Hematopoietic multipotent progenitor cell treated with erythropoietin and hydrocortisone succinate and interleukin-3 and kit ligand, for 17 days (in vitro differentiated cells): ENCODE results near the gene ADSS2.

ENCODE experiments used
- DNase-seq: peaks from one replicate; pipeline ENCODE4 v3.0.0-alpha.2; 2015; ENCODE audit warnings: low spot score

The ADSS2 gene

DNA sequence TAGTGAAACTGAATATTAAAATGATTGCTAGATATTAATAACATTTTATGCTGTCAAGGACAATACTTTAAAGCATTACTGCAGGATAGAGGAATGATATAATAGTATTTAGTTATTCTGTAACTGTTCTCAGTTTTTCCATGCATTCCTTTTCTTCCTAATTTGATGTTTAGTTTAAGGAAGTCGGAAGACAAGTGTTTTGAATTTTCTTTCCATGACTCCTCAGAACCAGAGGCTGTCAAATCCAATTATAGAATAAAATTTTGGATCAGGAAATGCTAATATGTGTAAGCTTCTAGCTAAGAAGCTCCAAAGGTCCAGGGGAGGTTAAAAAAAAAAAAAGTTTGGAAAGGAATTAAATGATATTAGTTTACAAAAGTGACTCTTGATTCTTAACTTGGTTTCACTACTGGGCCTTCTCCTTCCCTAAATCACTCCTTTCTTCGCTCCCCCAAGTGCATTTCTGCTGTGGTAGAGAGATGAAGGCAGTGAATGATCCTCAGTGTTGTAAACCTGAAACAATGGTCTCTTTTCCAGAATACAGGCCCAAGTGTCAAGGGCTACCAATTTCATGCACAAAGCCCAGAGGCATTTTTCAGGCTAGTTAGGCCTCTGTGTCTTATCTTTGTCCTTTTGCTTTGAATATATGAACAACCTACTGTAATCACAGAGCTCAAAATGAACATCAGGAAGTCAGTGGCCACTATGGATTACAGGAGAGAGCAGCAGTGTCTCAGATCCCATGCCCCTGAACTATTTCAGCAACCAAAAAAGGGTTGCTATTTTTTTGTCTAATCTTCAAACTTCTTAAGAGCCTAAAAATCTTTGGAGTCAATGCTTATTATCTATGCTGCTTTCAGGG is 6.2 kb downstream of the ADSS2 start:
- DNase-seq, result no peak

DNA sequence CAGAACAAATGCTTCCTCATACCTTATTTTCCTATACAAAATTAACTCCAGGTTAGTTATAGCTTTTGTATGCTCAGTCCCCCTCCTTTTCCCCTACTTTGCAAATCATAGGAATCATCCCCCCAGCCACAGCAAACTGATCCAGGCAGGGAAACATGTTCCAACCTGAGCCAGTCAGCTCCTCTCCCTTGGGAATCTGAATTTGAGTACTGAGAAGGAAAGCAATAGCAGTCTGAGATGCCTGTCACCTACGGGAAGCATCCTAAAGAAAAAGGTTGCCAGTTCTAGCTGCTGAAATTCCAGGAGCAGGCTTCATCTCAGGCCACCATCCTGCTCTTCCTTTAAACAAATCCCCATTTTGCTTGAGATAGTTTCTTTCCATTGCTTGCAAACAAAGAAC is 6.9 kb downstream of the ADSS2 start:
- DNase-seq, result no peak

DNA sequence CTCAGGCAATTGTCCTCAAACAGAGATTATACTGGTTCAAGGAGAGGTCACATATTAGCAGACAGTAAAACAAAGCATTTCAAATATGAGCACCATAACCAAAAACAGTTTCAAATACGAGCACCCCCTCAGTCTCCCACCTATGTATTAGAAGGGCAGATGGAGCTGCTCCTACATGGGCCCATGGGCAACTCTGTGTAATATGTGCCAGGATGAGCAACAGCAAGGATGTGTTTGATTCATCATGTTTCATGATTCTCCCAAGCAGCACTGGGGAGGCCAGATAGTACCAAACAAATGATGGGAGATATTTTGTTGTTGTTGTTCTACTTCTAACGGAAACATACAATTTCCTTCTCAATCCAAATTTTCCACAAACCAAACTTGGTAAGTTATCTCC is 8.9 kb downstream of the ADSS2 start:
- DNase-seq, result no peak

DNA sequence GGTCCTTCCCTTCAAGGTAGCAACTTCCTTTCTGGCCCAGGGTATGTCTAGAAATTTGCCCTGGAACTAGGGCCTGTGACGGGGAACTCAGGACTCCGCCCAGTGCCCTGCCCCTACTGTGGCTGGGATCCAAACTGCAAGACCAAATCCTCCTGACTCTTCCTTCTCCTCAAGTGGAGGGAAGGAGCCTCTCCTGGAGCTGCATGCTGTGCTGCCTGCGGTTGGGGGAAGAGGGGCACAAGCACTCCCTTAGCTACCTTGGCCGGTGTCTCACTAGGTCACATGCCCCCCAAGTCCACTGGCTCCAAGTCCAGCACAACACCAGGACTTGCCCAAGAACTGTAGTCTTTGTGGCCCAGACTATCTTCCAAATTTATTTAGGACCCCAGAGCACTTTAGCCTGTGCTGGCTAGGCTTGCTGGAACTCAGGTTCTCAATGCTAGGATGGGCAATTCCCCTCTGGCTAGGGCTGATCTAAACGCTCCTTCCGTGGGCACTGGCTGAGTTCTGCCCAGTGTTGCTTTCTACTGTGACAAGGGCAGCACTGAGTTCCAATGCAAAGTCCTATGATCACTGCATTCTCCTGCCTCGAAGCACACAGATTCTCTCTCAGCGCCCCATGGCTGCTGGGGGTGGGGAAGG is 12.2 kb downstream of the ADSS2 start:
- DNase-seq, result peak; percentile 44

DNA sequence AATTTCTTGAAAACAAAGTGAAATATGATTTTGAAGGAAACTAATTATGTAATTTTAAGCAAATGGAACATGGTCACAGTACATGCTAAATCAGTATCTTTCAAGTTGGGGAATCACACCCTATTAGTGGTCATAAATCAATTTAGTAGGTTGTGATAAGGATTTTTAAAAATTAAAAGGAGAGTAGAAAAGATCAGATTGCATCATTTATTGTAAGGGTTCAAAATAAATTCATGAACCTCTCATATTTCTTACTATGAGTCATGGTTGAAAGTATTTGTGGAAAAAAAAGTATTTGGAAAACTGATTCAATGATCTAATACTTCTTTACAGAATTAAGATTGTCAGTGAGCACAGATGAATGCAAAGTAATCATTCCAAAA is 14.6 kb downstream of the ADSS2 start:
- no peak for DNase-seq

DNA sequence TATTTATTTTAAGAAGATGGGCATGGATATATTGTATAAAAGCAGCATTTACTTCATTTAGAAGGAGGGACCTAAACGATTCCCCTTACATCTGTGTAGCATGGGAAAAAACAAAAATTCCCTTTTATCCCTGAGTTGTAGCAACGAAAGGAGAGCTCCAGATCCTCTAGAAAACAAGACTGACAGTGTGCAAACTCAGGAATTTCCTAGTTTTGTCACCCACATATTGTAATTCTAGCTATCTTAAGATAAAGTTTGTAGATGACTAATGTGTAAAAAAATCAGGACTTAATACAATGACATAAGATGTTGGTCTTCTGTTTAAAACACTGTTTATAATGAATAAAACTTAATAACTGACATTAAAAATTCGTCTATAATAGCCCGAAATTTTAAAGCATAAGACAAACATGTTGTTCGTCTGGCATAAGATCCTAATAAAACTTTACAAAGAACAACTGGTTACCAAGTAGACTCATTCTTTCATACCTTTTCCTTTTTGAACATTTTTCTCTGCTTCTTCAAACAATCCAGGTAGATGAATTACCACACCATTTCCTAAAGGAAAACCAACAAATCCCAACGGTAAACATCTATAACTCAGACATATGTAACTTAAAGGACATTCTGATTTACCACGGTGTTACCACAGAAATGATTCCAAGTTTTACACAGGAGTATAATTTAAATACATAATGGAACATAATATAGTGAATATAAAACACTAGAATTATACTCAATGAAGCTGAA is 15.2 kb downstream of the ADSS2 start:
- no peak for DNase-seq

DNA sequence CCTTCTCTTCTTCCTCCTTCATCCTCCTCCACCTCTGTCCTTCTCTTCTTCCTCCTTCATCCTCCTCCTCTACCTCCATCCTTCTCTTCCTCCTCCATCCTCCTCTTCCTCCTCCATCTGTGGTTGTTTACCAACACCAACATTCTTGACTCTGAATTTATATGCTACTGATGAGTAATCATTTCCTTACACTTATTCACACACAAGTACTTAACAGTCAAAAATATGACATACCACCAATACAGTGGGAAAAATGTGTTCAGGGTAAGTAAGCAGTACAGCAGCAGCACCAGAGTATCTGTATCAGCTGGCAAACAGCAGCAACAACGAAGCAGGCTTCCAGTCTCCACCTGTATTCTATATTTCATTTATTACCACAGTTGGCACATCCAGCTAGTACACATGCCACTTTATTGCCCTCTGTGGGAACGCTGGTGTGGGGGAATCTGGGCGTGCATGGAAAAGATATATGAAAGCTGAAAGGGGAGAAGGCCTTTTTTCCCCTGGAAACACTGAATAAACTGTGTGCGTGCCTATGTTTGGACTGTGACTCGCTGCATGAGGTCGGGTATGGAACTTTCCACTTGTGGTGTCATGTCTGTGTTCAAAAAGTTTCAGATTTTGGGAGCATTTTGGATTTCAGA is 16.0 kb downstream of the ADSS2 start:
- DNase-seq, result no peak

DNA sequence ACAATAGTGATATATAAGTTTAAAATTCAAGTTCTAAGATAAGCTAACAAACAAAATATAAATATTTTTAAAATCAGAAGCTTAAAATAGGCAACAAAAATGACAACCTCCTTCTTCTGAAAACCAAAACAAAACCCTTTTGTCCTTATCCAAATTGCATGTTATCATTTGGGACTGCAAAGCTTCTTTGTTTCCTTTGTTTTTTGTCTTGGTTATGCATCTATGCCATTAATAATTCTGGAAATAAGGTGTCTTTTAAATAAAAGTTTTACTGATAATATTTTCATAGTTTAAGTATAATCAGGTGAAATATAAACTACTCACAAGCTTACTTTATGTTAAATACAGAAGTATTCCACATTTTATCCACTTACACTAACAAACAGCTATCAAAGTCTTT is 20.5 kb downstream of the ADSS2 start:
- no peak for DNase-seq

DNA sequence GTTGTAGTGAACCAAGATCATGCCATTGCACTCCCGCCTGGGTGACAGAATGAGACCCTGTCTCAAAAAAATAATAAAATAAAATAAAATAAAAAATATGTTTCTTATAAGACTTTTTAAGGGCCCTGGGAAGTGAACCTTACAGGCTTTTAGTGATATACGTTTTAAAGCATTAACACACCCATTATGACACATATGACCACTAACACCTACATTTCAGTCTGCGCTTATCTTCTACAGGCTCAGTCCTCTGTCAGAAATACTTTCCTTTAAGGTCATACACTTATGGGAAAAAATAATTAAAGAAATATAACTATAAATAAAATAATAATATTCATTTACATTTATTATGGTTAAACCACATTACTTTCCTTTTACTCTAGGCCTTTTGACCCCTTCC is 21.9 kb downstream of the ADSS2 start:
- DNase-seq, result no peak

DNA sequence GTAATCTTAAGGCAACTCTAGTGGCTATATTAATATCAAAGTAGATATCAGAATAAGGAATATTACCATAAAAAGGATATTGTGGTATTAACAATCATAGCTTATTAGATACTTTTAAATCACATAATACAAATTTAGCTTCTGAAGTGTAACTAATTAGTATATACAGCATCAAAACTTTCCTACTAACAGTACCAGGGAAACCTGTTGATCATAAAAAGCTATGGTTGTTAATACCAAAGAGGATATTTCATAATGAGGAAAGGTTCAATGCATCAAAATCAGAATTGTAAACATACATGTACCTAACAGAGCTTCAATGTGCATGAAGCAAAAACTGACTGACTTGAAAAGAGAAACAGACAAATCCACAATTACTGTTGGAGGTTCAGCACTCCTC is 24.1 kb downstream of the ADSS2 start:
- no peak for DNase-seq

DNA sequence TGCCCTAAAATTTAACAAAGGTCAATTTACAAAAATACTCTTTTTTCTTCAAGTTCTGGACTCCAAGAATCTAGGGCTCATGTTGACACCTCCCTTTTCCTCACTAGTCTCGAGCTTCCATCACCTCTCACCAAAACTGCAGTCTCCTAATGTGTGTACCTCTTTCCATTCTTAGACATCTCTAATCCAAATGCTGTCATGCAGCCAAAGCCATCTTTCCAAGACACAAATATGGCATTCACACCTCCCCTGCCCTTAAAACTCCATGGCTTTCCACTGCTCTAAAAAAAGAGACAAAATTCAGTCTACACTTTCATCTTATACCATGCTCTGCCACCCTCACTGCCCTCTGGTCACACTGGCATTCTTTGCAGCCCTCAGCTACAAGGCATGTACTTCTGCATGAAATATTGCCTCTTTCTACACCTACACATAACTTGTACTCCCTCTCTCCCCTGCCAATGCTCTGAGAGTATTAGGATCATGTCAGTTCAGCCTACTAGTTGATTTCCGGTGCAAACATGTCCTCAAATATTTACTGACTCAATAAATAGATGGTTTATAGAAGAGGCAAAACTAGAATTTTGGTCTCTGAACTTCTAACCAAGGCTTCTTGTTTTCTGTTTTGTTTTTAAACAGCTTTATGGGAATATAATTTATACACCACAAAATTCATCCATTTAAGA is 26.9 kb downstream of the ADSS2 start:
- DNase-seq, result no peak

DNA sequence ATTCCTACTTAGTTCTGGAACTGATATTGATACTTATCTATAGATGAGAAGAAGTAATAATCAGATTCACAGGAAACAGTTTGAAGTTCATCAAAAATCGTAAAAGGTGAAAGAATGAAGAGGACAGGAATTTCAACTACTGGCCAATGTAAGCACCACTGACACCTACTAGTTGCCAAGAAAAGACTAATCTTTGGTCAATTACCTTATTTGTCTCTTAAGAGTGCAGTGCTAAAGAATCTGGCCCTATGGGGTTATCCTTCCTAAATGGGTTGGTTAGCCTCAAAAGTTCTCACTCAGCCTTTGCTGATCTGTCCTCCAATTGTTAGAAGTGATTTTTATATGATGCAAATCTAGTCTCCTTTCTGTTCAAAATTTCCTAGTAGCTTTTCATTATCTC is 29.5 kb downstream of the ADSS2 start:
- DNase-seq, result no peak

DNA sequence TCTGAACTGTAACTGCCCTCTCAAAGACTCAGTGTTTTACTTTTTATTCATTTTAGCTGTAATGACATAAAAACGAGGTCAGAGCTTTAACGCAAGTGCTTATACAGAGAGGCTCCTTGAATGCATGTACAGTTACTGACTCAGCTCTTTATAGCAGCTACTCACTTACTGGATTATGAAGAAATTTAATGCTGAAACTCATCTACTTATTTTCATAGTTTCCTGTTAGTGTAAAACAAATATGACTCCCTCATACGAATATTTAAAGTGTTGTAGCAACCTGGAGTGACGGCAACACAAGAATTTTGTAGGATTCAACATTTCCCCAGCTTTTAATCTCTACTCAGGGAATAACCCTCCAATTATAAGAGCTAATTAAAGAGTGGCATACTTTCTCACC is 32.7 kb downstream of the ADSS2 start:
- DNase-seq, result no peak

DNA sequence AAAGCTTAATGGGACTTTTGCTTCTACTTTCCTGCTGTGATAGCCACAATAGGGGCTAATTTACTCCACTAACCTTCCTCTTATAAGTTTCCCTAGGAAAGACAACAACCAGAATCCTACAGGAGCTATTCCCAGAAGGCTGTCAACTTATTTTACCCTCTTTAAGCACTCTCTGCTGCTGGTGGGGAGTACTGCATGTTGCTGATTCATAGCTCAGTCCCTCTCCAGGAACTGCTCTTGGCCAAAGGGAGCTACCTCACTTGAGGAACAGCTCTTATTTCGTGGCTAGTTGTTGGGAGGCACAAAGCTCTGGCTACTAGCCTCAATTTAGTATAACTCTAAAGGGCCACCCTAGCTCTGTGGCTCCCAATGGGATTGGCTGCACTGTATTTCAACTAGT is 37.2 kb downstream of the ADSS2 start:
- no peak for DNase-seq

DNA sequence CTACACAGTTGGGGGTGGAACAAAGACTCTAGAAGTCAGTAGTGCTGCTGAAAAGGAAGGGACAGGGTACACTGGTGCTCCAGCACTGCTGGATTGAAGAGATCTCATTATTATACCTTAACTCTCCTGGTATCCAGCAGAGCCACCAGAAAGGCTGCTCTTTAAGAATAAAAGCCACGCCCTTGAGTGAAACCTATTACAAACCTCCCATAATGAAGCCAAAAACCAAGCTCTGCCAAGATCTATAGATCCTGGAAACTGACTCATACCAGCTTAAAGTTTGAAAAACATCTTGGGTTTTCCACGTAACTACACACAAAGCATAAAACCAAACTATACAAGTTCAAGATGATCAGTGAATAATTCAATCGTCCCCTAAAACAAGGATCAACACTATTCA is 38.0 kb downstream of the ADSS2 start:
- no peak for DNase-seq

DNA sequence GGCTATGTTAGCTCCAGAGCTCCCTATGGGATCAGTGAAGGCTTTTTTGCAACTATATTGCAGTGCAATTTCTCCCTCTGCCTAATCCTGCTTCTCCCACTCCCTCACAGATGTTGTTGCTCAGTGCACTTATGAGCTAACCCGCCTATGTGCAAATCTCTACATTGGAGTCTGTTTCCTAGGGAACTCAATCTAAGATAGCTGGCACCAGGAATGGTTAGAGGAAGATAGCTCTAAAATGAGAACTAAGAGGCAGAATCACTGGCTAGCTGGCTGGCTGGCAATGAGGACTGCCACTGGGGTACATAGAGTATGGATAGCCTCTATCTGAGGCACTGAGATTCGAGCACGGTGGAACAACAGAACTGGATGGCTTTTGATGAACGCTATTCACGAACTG is 39.5 kb downstream of the ADSS2 start:
- no peak for DNase-seq

DNA sequence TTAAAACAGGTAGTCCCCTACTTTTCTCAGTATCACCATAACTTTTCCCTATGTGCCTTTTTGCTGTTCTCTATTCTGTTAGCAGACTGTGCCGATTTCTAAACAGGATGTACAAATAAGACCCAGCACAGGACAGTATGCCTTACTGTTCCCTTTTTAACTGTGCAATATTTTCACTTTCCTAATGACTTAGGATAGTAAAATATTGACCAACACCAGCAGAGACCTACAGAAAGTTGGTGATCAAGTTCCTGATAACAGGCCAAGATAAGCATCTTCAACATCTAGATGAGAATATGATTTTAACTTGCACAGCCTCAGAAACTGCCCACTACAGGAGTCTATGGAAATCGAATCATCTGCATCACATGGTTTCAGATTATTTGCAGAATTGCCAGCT is 42.0 kb downstream of the ADSS2 start:
- DNase-seq, result no peak

DNA sequence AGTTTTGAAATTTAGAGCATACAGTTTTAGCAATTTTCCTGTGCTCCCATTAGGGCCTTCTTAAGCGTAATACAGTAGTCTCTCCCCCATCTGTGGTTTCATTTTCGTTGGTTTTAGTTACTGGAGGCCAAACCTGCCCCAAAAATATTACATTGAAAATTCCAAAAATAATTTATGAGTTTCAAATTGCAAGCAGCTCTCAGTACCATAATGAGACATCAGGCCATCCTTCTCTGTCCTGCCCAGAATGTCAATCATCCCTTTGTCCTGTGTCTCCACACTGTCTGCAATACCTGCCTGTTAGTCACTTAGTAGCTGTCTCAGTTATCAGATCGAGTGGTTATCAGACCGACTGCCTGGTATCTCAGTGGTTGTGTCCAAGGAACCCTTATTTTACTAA is 45.4 kb downstream of the ADSS2 start:
- no peak for DNase-seq

DNA sequence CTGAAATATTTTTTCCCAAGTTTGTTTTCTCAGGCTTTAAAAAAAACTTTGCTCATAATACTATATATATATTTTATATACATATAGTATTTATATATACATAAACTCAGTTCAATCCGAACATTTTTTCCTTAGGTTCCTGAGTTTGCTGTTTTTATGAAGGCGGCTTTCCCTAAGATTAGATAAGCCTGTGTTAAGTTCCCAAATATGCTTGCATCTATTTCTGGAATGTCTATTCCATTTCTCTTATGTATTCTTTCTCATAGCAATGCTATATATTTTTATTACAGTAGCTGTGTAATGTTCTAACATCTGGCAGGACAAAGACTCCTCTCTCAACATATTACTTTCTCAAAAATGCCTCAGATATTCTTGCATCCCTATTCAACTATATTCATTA is 45.9 kb downstream of the ADSS2 start:
- DNase-seq, result no peak

DNA sequence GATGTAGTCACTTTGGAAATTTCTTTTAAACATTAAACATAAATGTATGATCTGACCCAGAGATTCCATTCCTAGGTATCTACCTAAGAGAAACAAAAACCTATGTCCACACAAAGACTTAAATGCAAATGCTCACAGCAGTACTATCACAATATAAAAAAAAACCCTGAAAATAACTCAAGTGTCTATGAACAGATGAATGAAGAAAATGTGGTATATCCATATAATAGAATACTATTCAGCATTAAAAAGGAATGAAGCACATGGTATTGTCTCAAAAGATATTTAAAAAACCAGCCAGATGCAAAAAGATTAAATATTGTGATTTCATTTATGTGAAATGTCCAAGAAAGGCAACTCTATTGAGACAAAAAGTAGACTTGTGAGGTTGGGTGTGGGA is 48.3 kb downstream of the ADSS2 start:
- no peak for DNase-seq

DNA sequence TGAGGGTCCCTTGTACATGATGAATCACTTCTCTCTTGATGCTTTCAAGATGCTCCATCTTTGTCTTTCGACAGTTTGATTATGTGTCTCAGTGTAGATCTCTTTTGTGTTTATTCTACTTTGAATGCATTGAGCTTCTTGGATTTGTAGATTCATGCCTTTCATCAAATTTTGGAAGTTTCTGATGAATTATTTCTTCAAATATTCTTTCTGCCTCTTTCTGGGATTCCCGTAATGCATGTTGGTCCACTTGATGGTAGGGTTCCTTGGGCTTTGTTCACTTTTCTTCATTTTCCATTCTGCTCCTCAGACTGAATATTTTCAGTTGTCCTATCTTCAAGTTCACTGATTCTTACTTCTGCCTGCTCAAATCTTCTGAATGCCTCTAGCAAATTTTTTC is 50.7 kb downstream of the ADSS2 start:
- DNase-seq, result no peak

DNA sequence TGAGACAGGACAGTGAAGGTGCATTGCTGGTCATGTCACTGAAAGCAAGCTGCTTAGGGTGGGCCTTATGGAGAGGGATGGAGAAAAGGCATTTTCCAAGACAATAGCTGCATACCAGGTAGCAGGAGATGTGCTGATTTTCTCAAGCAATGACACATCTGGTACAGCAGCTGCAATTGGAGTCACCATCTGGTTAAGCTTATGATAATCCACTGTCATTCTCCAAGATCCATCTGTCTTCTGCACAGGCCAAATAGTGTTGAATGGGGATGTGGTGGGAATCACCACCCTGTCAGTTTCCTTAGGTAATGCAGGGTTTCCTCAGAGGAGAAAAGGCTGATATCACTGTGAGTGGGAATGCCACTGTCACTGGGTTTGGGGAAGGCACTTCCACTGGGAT is 54.6 kb downstream of the ADSS2 start:
- no peak for DNase-seq
